ENCODE data around the gene GRK5. TPM values are rescaled to one million over a fixed set of nuclear protein-coding genes. Genes with fewer than 3 reads are reported as not detected.

GRK5 gene
- total RNA-seq, 1 donor = 1.8 TPM

- no peaks in the 10 kb centered on the region for H3K79me2 ChIP-seq (ENCODE audit: insufficient read depth, low read length)
- H3K9me3 ChIP-seq (ENCODE audit: low read depth, low read length) = no peaks in the 10 kb centered on the region
- H3K27me3 ChIP-seq (ENCODE audit: insufficient read depth, low read length) = no peaks in the 10 kb centered on the region
- no peak for TF ChIP-seq CTCF (IDR thresholded peaks at IDR 0.05; ENCODE audit: extremely low read depth, low read depth, low read length)
- no peak overlapping the region for H3K4me2 ChIP-seq (ENCODE audit: insufficient read depth, low read length)
- no peak overlapping the region for H3K27ac ChIP-seq (ENCODE audit: low read depth, low read length)
- H3K36me3 ChIP-seq (ENCODE audit: insufficient read depth, low read length) = peaks cover 6% of the 10 kb centered on the region
- H2AFZ ChIP-seq (ENCODE audit: low read length) = no peak overlapping the region
- no peak for DNase-seq (ENCODE audit: insufficient read length, low spot score, missing footprints)
- H4K20me1 ChIP-seq (ENCODE audit: insufficient read depth, low read length) = peaks cover 4% of the 10 kb centered on the region
- H3K4me3 ChIP-seq (ENCODE audit: insufficient read depth, low read length) = no peak overlapping the region
- H3K4me1 ChIP-seq (ENCODE audit: insufficient read depth, low read length) = peaks cover 15% of the 10 kb centered on the region
Measured at GRCh38 chr10:119503821-119504220, 296.4 kb downstream of the GRK5 start.

DNA sequence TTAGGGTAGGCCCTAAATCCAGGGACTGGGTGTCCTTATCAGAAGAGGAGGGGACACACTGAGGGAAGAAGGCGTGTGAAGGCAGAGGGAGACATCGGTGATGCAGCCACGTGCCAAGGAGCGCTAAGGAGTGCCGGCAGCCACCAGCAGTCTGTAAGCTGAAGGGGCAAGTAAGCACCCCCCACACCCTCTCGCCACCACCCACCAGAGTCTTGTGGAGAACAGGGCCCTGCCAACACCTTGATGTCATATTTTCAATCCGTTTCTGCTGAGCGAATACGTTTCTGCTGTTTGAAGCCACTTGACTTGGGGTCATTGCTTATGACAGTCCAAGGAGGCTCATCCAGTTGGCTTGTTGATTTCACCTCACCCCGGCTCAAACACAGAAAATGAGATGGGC, 297.3 kb downstream of the GRK5 start:
- Histone ChIP-seq H2AFZ (ENCODE audit: low read length) (no peak overlapping the region), H4K20me1 (ENCODE audit: insufficient read depth, low read length) (peaks cover 4% of the 10 kb centered on the region), H3K4me3 (ENCODE audit: insufficient read depth, low read length) (no peak overlapping the region), H3K36me3 (ENCODE audit: insufficient read depth, low read length) (peaks cover 6% of the 10 kb centered on the region), H3K79me2 (ENCODE audit: insufficient read depth, low read length) (no peaks in the 10 kb centered on the region), H3K4me2 (ENCODE audit: insufficient read depth, low read length) (no peak overlapping the region), H3K27ac (ENCODE audit: low read depth, low read length) (no peak overlapping the region), H3K9me3 (ENCODE audit: low read depth, low read length) (no peaks in the 10 kb centered on the region), H3K4me1 (ENCODE audit: insufficient read depth, low read length) (peaks cover 8% of the 10 kb centered on the region), H3K27me3 (ENCODE audit: insufficient read depth, low read length) (no peaks in the 10 kb centered on the region)
- TF ChIP-seq CTCF (IDR thresholded peaks at IDR 0.05; ENCODE audit: extremely low read depth, low read depth, low read length) = no peak
- peak; percentile 36 for DNase-seq (ENCODE audit: insufficient read length, low spot score, missing footprints)

GRCh38 chr10:119505131-119505551, 297.8 kb downstream of the GRK5 start:
- no peak overlapping the region for H3K27ac ChIP-seq (ENCODE audit: low read depth, low read length)
- DNase-seq (ENCODE audit: insufficient read length, low spot score, missing footprints) = no peak
- peaks cover 4% of the 10 kb centered on the region for H4K20me1 ChIP-seq (ENCODE audit: insufficient read depth, low read length)
- H3K4me1 ChIP-seq (ENCODE audit: insufficient read depth, low read length) = peaks cover 4% of the 10 kb centered on the region
- H3K79me2 ChIP-seq (ENCODE audit: insufficient read depth, low read length) = no peaks in the 10 kb centered on the region
- H3K36me3 ChIP-seq (ENCODE audit: insufficient read depth, low read length) = peaks cover 6% of the 10 kb centered on the region
- H3K4me3 ChIP-seq (ENCODE audit: insufficient read depth, low read length) = no peak overlapping the region
- no peaks in the 10 kb centered on the region for H3K9me3 ChIP-seq (ENCODE audit: low read depth, low read length)
- H2AFZ ChIP-seq (ENCODE audit: low read length) = no peak overlapping the region
- H3K4me2 ChIP-seq (ENCODE audit: insufficient read depth, low read length) = no peak overlapping the region
- no peak for TF ChIP-seq CTCF (IDR thresholded peaks at IDR 0.05; ENCODE audit: extremely low read depth, low read depth, low read length)
- no peaks in the 10 kb centered on the region for H3K27me3 ChIP-seq (ENCODE audit: insufficient read depth, low read length)

Small RNA genes within 50 kb of the gene (small RNA-seq; reads per million reads assigned to genes)
- gene MIR4681 (not detected), gene RN7SL749P (not detected)

Other genes with a start within 250 kb of the GRK5 start
- gene NANOS1, start 177.9 kb upstream of the GRK5 start, total RNA-seq = 1.1 and 1.2 TPM in 2 replicates
- 135 and 151 TPM in 2 replicates for gene EIF3A, start 126.8 kb upstream of the GRK5 start, total RNA-seq
- 102 and 111 TPM in 2 replicates for gene DENND10, start 103.5 kb upstream of the GRK5 start, total RNA-seq
- 11.2 and 13.0 TPM in 2 replicates for gene SFXN4, start 41.9 kb upstream of the GRK5 start, total RNA-seq
- 119 and 128 TPM in 2 replicates for gene PRDX3, start 28.8 kb upstream of the GRK5 start, total RNA-seq